ENCODE measurements around the gene MYMX.

DNA sequence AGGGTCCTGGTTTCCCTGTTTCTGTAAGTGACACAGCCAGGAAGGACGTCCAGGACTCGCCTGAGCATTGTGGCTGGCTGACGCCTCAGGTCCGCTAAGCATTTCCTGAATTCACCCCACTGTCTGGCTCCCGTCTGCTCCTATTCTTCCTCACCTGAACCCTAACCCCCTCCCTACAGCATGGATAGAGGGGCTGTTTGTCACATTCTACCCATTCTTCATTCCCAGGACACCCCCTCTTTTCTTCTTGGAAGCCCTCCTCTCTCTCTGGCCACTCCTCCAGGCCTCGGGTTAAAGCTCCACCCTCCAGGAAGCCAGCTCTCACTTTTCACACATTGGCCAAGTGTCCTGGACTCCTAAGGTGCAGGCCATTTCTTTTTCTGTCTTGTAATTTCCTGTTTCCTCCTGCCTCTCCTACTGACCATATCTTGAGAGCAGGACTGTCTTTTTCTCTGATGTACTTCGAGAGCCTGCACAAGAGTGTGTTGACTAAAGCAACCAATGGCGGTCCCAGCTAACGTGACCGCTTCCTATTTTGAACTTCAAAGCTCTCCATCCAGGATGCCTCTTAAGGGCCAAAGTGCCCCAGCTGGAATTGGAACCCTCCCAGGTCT, 24.2 kb upstream of the MYMX start:
- TF ChIP-seq POLR2A (IDR thresholded peaks at IDR 0.05), result no peak
- TF ChIP-seq, protein P1, sequence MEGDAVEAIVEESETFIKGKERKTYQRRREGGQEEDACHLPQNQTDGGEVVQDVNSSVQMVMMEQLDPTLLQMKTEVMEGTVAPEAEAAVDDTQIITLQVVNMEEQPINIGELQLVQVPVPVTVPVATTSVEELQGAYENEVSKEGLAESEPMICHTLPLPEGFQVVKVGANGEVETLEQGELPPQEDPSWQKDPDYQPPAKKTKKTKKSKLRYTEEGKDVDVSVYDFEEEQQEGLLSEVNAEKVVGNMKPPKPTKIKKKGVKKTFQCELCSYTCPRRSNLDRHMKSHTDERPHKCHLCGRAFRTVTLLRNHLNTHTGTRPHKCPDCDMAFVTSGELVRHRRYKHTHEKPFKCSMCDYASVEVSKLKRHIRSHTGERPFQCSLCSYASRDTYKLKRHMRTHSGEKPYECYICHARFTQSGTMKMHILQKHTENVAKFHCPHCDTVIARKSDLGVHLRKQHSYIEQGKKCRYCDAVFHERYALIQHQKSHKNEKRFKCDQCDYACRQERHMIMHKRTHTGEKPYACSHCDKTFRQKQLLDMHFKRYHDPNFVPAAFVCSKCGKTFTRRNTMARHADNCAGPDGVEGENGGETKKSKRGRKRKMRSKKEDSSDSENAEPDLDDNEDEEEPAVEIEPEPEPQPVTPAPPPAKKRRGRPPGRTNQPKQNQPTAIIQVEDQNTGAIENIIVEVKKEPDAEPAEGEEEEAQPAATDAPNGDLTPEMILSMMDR (IDR thresholded peaks at IDR 0.05), result no peak
